ENCODE results near the gene ALG9. TPM values are rescaled to one million over a fixed set of nuclear protein-coding genes. Genes with fewer than 3 reads are reported as not detected.

ALG9 gene
- total RNA-seq, 1 donor: 49.7 TPM

GRCh38 chr11:111829185-111829968 is 42.0 kb downstream of the ALG9 start:
- H3K4me3 ChIP-seq (ENCODE audit: low read depth, low read length): no peak overlapping the region
- no peak for TF ChIP-seq CTCF (IDR thresholded peaks at IDR 0.05; ENCODE audit: insufficient read depth, low read depth, low read length)
- no peak for DNase-seq (ENCODE audit: low read depth)

GRCh38 chr11:111826322-111826950 is 44.9 kb downstream of the ALG9 start:
- no peak overlapping the region for H3K4me3 ChIP-seq (ENCODE audit: low read depth, low read length)
- TF ChIP-seq CTCF (IDR thresholded peaks at IDR 0.05; ENCODE audit: insufficient read depth, low read depth, low read length): no peak
- DNase-seq (ENCODE audit: low read depth): no peak

GRCh38 chr11:111823629-111824028 is 47.8 kb downstream of the ALG9 start:
- no peak for DNase-seq (ENCODE audit: low read depth)
- no peak for TF ChIP-seq CTCF (IDR thresholded peaks at IDR 0.05; ENCODE audit: insufficient read depth, low read depth, low read length)
- H3K4me3 ChIP-seq (ENCODE audit: low read depth, low read length): no peak overlapping the region

- DNase-seq (ENCODE audit: low read depth): no peak
- no peak for TF ChIP-seq CTCF (IDR thresholded peaks at IDR 0.05; ENCODE audit: insufficient read depth, low read depth, low read length)
- H3K4me3 ChIP-seq (ENCODE audit: low read depth, low read length): no peak overlapping the region
These were observed 48.2 kb downstream of the ALG9 start for GRCh38 chr11:111823131-111823530.

- no peak overlapping the region for H3K4me3 ChIP-seq (ENCODE audit: low read depth, low read length)
- TF ChIP-seq CTCF (IDR thresholded peaks at IDR 0.05; ENCODE audit: insufficient read depth, low read depth, low read length): no peak
- DNase-seq (ENCODE audit: low read depth): no peak
These were observed 51.5 kb downstream of the ALG9 start for GRCh38 chr11:111819829-111820237.

GRCh38 chr11:111819161-111819828 is 52.1 kb downstream of the ALG9 start:
- H3K4me3 ChIP-seq (ENCODE audit: low read depth, low read length): no peak overlapping the region
- no peak for TF ChIP-seq CTCF (IDR thresholded peaks at IDR 0.05; ENCODE audit: insufficient read depth, low read depth, low read length)
- DNase-seq (ENCODE audit: low read depth): peak; percentile 99
